ENCODE results near the gene LONP1.
"Not testable (repeated sequence)": the region's sequence is repeated elsewhere in the genome, so short reads cannot be mapped to it uniquely, and the experiment has no call there.

LONP1 gene

GRCh38 chr19:5719961-5720790, at the start of gene LONP1, which contains the start of gene CATSPERD:
TSS of gene LONP1 (minus strand) at chr19:5720146. CDS start at chr19:5720132, 14 bp downstream.
TSS of gene CATSPERD (plus strand) at chr19:5720637. CDS start at chr19:5720738, 101 bp downstream.
- DNase-seq, result peak; percentile 100

GRCh38 chr19:5767949-5768348, 48.0 kb upstream of the LONP1 start:
- no peak for DNase-seq

GRCh38 chr19:5765220-5765619, 45.3 kb upstream of the LONP1 start:
- DNase-seq, result no peak

- no peak for DNase-seq
These were observed 42.8 kb upstream of the LONP1 start for GRCh38 chr19:5762608-5763217.

- no peak for DNase-seq
These were observed 33.8 kb upstream of the LONP1 start for GRCh38 chr19:5753743-5754142.

DNA sequence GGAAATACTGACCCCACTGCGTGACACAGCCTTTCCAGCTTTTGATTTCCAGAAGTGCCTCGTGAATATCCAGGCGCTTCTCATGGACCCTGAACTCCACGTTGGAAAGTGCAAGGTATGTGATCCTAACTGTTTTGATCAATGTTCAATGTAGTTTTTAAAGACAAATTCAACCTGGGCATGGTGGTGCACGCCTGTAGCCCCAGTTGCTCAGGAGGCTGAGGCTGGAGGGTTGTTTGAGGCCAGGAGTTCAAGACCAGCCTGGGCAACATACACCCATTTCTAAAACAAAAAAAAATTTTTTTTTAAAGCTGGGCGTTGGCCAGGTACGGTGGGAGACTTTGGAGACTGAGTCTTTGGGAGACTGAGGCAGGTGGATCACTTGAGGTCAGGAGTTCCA, 31.8 kb upstream of the LONP1 start:
- no peak for DNase-seq

DNA sequence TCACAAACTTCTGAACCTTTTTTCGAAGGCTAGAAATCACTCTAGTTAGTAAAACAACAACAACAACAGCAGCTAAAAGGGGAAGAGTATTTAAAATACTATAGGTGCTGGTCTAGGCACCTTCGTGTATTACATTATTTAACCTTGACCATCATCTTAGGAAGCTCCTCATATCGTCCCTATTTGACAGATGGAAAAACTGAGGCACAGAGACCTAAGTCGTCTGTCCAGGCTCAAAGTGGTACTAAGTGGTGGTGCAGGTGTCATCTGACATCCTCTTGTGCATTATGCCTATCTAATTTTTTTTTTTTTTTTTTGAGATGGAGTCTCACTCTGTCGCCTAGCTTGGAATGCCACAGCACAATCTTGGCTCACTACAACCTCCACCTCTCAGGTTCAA, 29.6 kb upstream of the LONP1 start:
- DNase-seq, result no peak

DNA sequence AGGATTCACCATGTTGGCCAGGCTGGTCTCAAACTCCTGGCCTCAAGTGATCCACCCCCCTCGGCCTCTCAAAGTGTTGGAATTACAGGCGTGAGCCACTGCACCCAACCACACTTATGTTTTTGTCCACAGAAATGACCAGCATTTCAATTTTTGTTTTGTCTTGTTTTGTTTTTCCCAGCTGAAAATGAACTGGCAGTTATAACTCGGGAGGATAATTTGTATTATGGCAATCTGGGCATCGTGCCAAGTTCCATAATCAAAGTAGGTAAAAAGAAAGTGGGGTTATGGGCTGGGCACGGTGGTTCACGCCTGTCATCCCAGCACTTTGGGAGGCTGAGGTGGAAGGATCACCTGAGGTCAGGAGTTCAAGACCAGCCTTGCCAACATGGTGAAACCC, 29.0 kb upstream of the LONP1 start:
- not testable (repeated sequence) for DNase-seq

DNA sequence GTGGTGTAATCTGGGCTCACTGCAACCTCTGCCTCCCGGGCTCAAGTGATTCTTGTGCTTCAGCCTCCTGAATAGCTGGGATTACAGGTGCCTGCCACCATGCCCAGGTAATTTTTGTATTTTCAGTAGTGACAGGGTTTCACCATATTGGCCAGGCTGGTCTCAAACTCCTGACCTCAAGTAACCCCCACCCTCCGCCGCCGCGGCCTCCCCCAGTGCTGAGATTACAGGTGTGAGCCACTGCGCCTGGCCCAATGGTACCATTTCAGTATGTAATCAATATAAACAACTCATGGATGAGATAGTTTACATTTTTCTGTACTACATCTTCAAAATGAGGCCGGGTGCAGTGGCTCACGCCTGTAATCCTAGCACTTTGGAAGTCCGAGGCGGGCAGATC, 25.1 kb upstream of the LONP1 start:
- not testable (repeated sequence) for DNase-seq

- DNase-seq, result no peak
These were observed 23.7 kb upstream of the LONP1 start for GRCh38 chr19:5743630-5744029.

GRCh38 chr19:5742051-5742450, 22.1 kb upstream of the LONP1 start:
- no peak for DNase-seq

GRCh38 chr19:5738423-5738822, 18.5 kb upstream of the LONP1 start:
- no peak for DNase-seq

DNA sequence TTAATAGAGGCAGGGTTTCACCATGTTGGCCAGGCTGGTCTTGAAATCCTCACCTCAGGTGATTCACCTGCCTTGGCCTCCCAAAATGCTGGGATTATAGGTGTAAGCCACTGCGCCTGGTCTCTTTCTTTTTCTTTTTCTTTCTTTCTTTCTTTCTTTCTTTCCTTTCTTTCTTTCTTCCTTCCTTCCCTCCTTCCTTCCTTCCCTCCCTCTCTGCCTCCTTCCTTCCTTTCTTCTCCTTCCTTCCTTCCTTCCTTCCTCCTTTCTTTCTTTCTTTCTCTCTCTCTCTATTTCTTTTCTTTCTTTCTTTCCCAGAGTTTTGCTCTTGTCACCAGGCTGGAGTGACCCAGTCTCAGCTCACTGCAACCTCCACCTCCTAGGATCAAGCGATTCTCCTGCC, 13.2 kb upstream of the LONP1 start:
- DNase-seq, result not testable (repeated sequence)

- DNase-seq, result no peak
These were observed 7.6 kb upstream of the LONP1 start for GRCh38 chr19:5727453-5728050.

DNA sequence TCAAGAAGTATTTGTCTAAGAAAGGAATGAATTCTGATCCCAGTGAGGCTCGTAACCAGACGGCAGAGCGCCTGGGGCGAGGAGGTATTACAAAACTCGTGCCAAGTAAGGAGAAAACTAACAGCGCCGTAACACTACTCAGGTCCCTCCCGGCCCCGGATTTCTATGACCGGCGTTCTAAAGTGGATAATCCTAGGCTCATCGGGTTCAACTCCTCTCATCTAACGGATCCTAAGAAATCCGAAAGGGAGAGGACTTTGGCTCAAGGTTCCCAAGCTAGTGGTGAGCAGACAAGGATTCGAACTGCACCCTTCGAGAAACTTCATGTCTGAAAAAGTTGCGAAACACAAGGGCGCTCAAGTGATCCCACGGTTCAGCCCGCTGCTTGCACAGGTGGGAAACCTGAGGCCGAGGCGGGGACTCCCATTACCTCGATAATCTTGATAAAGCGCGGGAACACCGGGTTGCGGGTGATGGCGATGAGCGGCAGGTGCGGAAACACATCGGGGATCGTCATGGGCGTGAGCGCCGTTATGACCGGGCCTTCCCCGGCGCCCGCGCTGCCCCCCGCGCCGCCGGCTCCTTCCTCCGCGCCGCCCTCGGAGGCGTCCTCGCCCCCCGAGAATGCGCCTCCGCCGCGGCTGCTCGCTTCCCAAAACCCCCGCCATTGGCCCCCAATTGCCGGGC, 529 bp downstream of the LONP1 start:
- DNase-seq, result peak; percentile 39

GRCh38 chr19:5718579-5719273, 1.2 kb downstream of the LONP1 start:
- DNase-seq, result no peak

GRCh38 chr19:5718037-5718578, 1.8 kb downstream of the LONP1 start:
- no peak for DNase-seq

- DNase-seq, result no peak
These were observed 2.6 kb downstream of the LONP1 start for GRCh38 chr19:5717215-5717935.

- no peak for DNase-seq
These were observed 5.1 kb downstream of the LONP1 start for GRCh38 chr19:5714816-5715215.

DNA sequence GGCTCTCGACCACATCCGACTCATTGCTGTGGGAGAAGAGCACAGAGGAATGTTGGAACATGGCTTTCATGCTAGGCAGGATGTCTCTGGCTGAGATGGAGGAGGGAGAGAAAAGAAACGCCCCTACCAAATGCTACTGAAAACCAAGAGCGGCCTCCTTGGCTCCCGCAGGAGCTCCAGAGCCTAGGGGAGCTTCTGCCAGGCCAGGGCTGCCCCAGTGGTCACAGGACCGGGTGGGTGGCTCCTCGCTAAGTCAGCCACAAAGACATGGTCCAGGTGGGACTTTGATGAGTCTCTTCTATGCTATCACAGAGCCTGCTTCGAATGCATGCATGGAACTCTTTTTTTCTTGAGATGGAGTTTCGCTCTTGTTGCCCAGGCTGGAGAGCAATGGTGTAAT, 6.7 kb downstream of the LONP1 start:
- DNase-seq, result no peak

DNA sequence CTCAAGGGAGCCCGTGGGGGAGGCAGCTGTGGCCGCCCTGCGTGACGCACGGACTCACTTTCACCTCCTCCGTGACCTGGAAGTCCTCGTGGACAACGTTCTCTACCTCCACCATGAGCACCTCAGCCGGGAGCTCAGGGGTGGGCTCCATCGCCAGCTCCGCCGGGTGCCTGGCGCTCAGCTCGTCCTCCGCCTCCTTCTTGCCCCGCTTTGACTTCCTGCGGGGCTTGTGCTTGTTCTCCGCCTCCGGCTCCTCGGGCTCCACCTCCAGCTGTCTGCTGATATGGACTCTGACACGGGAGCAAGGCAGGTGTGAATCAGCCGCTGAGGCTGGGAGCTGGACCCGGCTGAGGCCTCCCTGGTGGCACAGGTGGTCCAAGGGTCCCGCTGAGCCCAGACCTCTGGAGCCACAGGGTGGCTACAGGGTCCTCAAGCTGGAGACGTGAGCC, 8.2 kb downstream of the LONP1 start:
- DNase-seq, result no peak

GRCh38 chr19:5711025-5711424, 8.9 kb downstream of the LONP1 start:
- no peak for DNase-seq

Data from eye (tissue), 1 donor.